ENCODE data around the gene DDX25.

The DDX25 gene

DNA sequence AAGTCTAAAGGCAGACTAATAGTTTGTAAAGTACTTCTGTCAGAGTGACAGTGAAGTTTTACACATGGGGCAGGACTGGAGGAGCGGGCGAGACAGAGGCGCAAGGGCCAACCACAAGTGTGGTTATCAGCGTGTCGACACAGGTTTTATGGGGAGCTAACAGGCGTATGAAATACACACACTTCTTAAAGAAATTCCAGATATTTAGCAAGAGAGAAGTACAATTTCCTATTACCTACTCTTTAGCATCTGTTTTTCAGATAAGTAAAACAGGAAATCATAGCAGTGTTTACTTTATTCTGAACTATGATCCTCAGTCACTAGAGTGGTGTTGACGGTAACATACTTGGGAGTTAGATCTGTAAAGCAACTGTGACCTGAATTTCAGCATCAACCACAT lies 64.0 kb downstream of the DDX25 start:
- FAIRE-seq (no peak), DNase-seq (ENCODE audit: low spot score) (no peak)

GRCh38 chr11:125971618-125972017 lies 67.3 kb downstream of the DDX25 start:
- DNase-seq (ENCODE audit: low spot score) = no peak
- FAIRE-seq = no peak

DNA sequence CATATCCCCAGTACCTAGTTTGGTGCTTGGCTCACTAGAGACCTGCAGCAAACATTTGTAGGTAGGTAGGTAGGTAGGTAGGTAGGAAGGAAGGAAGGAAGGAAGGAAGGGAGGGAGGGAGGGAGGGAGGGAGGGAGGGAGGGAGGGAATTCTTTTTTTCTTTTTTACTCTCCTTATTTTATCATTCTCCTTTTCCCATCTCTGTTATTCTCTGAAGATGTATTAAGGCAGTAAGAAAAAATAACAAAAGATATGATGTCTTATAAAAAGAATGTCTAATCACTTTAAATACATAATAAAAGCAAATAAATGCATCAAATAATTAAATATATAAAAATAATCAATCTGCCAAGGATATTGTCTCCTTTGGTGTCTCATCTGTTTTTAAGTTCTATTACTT lies 70.0 kb downstream of the DDX25 start:
- DNase-seq (ENCODE audit: low spot score) (no peak), FAIRE-seq (no peak)

DNA sequence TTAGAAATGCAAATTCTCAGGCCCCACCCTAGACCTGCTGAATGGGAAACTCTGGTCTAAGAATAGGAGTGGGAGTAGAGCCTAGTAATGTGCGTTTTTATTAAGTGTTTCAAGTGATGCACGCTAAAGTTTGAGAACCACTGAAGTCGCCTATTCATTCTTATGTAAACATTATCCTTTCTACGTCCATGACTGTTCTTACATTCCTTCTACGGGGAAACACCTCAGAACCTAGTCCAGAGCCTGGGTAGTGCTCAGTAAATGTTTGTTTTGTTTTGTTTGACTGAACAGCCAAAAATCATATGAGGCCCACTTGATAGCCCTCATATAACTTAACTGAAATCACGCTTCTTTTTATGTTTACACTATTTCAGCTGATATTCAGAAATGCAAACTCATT lies 71.3 kb downstream of the DDX25 start:
- no peak for DNase-seq (ENCODE audit: low spot score)
- FAIRE-seq = no peak

DNA sequence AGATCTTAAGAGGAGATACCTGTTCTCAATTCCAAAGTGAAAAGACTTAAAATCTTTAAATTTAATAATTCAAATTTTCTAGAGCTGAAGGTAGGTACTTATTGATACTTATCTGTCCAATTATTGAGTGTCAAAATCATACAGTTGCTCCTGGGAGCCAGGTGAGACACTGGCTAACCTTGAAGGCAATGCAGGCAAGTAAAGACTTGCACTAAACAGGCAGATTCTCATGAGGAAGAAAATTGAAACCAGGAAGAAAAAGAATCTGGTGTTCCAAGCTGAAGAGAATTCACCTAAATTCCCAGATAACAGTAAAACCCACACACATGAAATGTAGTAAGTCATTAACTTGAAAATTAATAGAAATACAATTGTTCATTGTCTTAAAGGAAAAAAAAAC lies 71.8 kb downstream of the DDX25 start:
- FAIRE-seq = no peak
- DNase-seq (ENCODE audit: low spot score) = no peak

DNA sequence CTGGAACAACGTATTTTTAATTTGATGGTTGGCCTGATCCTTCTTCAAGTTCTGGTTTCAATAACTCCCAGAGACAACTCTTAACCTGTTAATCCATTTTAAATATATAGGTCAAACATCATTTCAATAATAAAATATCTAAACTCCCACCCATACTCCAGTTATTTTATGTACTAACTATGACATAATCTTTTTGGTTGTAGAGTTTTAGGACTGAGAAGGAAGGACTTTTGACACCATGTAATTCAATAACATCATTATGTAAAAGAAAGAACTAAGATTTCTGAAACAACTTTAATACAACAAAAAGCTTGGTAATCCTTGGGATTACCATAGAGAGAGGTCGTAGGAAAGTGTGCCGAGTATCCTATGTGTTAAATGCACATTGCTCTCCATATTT lies 73.0 kb downstream of the DDX25 start:
- DNase-seq (ENCODE audit: low spot score) (no peak), FAIRE-seq (no peak)

DNA sequence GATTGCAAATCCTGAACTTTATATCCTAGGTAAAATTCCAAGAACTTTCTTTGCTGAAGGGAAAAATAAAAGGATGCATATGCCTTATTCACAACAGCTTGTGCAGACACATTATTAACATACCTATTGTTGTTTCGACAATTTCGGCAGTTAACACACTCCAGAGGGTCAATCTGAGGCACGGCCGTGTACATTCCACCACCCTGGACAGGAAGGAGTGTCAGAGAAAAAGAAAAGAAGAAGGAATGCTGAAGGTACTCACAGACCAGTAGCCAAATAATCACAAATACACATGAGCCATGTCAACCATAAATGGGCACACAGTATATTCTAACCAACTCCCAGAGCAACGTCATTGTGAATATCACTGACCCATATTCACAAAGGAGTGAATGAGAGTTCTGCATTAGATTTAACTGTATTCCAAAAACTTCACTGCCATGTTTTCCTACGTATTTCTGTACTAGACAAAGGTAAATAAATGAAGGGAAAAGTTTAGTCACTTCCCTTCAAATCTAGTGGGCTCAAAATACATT lies 73.9 kb downstream of the DDX25 start:
- no peak for FAIRE-seq
- no peak for DNase-seq (ENCODE audit: low spot score)
